Astrocyte of the cerebellum (primary cell): ENCODE measurements around the gene TADA2A.

Experiments
- DNase-seq: peaks from one replicate; pipeline ENCODE4 v3.0.0-alpha.2; 2011; ENCODE audit warnings: low read depth
- H3K4me3 ChIP-seq: 2 replicates; pipeline ENCODE4 v1.5.1; 2011; ENCODE audit warnings: mild to moderate bottlenecking, low read depth, low read length, moderate library complexity
- in situ Hi-C: cut with HindIII; loops from 2 replicates; pipeline ENCODE4 v1.10.0; 2017; ENCODE audit warnings: low sequenced_read_pairs
- TF ChIP-seq, protein P1 (sequence below): IDR thresholded peaks from 2 replicates; pipeline ENCODE4 v1.5.1; 2012; ENCODE audit warnings: low read length, low read depth, moderate library complexity, mild to moderate bottlenecking; ENCODE audit errors: missing control alignments

TADA2A gene

DNA sequence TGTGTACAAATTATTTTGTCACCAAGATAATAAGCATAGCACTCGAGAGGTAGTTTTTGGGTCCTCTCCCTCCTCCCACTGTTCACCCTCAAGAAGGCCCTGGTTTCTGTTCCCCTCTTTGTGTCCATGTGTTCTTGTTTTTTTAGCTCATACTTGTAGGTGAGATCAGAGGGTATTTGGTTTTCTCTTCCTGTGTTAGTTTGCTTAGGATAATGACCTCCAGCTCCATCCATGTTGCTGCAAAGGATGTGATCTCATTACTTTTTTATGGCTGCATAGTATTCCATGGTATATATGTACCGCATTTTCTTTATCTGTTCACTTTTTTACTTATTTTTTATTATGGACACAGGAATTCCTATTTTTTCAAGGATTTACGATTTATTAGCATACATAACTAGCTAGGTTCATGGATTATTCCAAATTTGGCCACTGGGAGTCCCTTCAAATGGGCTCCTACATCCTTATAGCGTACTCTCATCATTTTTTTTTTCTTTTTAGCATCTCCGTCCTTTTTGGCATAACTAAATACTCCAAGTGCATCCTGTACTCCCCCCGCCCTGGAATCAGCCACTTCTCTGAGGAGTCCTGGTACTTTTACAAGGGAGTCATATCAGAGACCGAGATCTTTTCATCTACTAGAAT is 7.3 kb downstream of the TADA2A start:
- no peak for DNase-seq
- H3K4me3 ChIP-seq, result no peak overlapping the region
- TF ChIP-seq, protein P1, sequence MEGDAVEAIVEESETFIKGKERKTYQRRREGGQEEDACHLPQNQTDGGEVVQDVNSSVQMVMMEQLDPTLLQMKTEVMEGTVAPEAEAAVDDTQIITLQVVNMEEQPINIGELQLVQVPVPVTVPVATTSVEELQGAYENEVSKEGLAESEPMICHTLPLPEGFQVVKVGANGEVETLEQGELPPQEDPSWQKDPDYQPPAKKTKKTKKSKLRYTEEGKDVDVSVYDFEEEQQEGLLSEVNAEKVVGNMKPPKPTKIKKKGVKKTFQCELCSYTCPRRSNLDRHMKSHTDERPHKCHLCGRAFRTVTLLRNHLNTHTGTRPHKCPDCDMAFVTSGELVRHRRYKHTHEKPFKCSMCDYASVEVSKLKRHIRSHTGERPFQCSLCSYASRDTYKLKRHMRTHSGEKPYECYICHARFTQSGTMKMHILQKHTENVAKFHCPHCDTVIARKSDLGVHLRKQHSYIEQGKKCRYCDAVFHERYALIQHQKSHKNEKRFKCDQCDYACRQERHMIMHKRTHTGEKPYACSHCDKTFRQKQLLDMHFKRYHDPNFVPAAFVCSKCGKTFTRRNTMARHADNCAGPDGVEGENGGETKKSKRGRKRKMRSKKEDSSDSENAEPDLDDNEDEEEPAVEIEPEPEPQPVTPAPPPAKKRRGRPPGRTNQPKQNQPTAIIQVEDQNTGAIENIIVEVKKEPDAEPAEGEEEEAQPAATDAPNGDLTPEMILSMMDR, result peak; percentile 41
- in situ Hi-C loops, result no loop called here

DNA sequence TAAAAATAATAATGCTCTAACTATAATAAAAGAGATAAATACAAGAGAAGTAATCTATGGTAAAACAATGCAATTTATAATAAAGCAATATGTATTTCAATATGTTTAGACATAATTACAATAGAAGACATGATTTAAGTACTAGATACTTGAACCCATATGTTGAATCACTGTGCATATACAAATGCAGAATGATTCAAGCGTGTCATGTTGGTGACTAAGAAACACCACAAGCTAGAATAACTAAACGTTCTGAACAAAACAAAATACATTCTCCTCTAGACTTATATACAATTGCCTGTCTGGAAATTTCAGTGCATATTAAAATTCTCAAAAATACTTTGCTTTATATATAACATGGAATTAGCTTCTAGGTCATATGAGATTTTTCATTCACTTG is 11.2 kb downstream of the TADA2A start:
- H3K4me3 ChIP-seq, result no peak overlapping the region
- no peak for DNase-seq
- in situ Hi-C loops, result no loop called here
- TF ChIP-seq, protein P1, result no peak

DNA sequence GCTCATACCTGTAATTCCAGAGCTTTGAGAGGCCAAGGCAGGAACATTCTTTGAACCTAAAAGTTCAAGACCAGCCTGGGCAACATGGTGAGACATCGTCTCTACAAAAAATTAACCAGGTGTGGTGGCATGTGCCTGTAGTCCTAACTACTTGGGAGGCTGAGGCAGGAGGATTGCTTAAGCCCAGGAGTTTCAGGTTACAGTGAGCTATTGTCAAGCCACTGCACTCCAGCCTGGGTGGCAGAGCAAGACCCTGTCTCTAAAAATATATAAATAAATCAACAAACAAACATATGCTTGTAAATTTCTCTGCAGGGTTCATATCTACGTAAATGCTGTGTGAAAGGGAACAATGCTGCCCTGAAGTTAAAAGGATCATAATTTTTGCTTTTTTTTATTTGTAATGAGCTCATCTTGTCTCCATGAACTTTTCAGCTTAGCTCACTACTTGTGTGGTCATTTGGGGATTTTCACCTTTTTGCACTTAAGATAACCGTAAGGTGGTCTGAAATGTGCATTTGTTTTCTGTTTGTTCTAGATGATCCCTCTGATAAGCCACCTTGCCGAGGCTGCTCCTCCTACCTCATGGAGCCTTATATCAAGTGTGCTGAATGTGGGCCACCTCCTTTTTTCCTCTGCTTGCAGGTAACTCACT is 16.4 kb downstream of the TADA2A start:
- in situ Hi-C loops, result no loop called here
- H3K4me3 ChIP-seq, result no peak overlapping the region
- TF ChIP-seq, protein P1, result no peak
- no peak for DNase-seq

DNA sequence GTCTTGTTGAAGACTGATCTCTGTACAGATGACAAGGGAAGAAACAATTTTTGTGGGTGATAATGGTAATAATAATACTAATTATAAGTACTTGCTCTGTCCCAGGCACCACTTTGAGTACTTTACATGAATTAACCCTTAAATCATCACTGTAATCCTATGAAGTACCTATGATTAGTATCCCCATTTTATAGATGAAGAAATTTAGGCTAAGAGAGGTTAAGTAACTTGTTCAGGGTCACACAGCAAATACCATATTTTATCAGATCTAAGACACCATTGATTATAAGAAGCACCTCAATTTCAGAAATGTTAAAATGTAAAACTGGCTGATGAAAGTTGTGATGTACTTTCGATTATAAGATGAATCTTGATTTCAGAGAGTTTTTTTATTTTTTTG is 18.6 kb downstream of the TADA2A start:
- no peak for DNase-seq
- in situ Hi-C loops, result no loop called here
- no peak overlapping the region for H3K4me3 ChIP-seq
- TF ChIP-seq, protein P1, result no peak

DNA sequence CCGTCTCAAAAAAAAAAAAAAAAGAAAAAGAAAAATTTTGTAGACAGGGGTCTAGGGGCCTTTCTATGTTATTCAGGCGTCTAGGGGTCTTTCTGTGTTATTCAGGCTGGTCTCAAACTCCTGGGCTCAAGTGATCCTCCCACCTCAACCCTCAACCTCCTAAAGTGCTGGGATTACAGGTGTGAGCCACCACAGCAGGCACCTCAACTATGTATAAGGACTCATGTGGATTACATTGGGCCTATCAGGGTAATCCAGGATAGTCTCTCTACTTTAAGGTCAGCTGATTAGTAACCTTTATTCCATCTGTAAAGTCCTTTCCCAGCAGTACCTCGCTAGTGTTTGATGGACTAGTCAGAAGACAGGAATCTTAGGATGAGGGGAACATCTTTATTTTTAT is 22.4 kb downstream of the TADA2A start:
- H3K4me3 ChIP-seq, result no peak overlapping the region
- DNase-seq, result no peak
- TF ChIP-seq, protein P1, result no peak
- in situ Hi-C loops, result no loop called here

DNA sequence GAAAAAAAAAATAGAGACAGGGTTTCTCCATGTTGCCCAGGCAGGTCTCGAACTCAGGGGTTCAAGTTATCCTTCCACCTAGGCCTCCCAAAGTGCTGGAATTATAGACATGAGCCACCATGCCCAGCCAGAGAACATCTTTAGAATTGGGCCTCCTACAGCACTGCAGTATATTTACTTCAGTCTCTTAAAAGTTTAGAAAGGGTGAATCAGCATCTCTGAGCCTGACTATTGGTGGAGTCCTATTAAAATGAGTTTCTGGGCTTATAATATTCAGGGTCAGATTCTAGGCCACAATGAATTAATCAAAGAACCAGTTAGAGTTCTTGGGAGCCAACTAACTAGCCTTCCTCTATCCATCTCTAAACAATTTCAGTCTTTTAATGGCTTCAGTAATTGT is 22.8 kb downstream of the TADA2A start:
- H3K4me3 ChIP-seq, result no peak overlapping the region
- no peak for DNase-seq
- in situ Hi-C loops, result no loop called here
- TF ChIP-seq, protein P1, result no peak
